ENCODE results near the gene ELN.

The ELN gene

GRCh38 chr7:74068378-74069085 is 40.6 kb downstream of the ELN start:
- TF ChIP-seq ZNF565 (CRISPR knock-in tag; conservative IDR thresholded peaks at IDR 0.05; ENCODE audit: low read depth) (no peak), ZFP30 (CRISPR knock-in tag; IDR thresholded peaks at IDR 0.05) (no peak), ESRRG (CRISPR knock-in tag; IDR thresholded peaks at IDR 0.05) (no peak), GLIS3 (CRISPR knock-in tag; IDR thresholded peaks at IDR 0.05) (no peak), RARB (CRISPR knock-in tag; IDR thresholded peaks at IDR 0.05) (no peak), SNAI2 (CRISPR knock-in tag; IDR thresholded peaks at IDR 0.05) (no peak), ARNTL (CRISPR knock-in tag; IDR thresholded peaks at IDR 0.05; ENCODE audit: borderline replicate concordance, low read depth) (no peak), CREB5 (CRISPR knock-in tag; IDR thresholded peaks at IDR 0.05; ENCODE audit: low read depth) (no peak), PPARA (CRISPR knock-in tag; IDR thresholded peaks at IDR 0.05; ENCODE audit: borderline replicate concordance) (no peak), TOX (CRISPR knock-in tag; IDR thresholded peaks at IDR 0.05; ENCODE audit: borderline replicate concordance) (no peak), CSDC2 (CRISPR knock-in tag; IDR thresholded peaks at IDR 0.05) (no peak), OSR1 (CRISPR knock-in tag; IDR thresholded peaks at IDR 0.05) (no peak), PATZ1 (CRISPR knock-in tag; IDR thresholded peaks at IDR 0.05; ENCODE audit: borderline replicate concordance) (no peak), BACH2 (CRISPR knock-in tag; IDR thresholded peaks at IDR 0.05; ENCODE audit: borderline replicate concordance) (no peak), TSHZ2 (CRISPR knock-in tag; IDR thresholded peaks at IDR 0.05) (no peak), TCF4 (CRISPR knock-in tag; IDR thresholded peaks at IDR 0.05; ENCODE audit: borderline replicate concordance) (no peak), CSRNP3 (CRISPR knock-in tag; IDR thresholded peaks at IDR 0.05) (no peak), POU6F1 (CRISPR knock-in tag; IDR thresholded peaks at IDR 0.05; ENCODE audit: borderline replicate concordance, low read depth) (no peak)
- ATAC-seq: no peak

GRCh38 chr7:74069086-74069541 is 41.1 kb downstream of the ELN start:
- ATAC-seq: no peak
- TF ChIP-seq ESRRG (CRISPR knock-in tag; IDR thresholded peaks at IDR 0.05) (no peak), SNAI2 (CRISPR knock-in tag; IDR thresholded peaks at IDR 0.05) (no peak), ZC3H10 (CRISPR knock-in tag; IDR thresholded peaks at IDR 0.05) (no peak), TCF4 (CRISPR knock-in tag; IDR thresholded peaks at IDR 0.05; ENCODE audit: borderline replicate concordance) (no peak), ISL1 (CRISPR knock-in tag; IDR thresholded peaks at IDR 0.05) (no peak), GLIS3 (CRISPR knock-in tag; IDR thresholded peaks at IDR 0.05) (no peak), ZNF70 (CRISPR knock-in tag; IDR thresholded peaks at IDR 0.05) (no peak), TOX (CRISPR knock-in tag; IDR thresholded peaks at IDR 0.05; ENCODE audit: borderline replicate concordance) (no peak), OSR1 (CRISPR knock-in tag; IDR thresholded peaks at IDR 0.05) (no peak)
